B cell (primary cell): Measurements from ENCODE around the gene CYP17A1.

Experiments
- CTCF ChIP-seq: fragments of 200-600 bp; IDR thresholded peaks from one replicate; pipeline ENCODE4 v1.8.0; 2022; ENCODE audit warnings: antibody characterized with exemption, mild to moderate bottlenecking
- EZH2 ChIP-seq: IDR thresholded peaks from 2 replicates; pipeline ENCODE4 v1.6.1; 2012; ENCODE audit warnings: borderline replicate concordance, low read depth, mild to moderate bottlenecking, moderate library complexity, low read length; ENCODE audit not compliant: insufficient read depth, poor library complexity, severe bottlenecking

DNA sequence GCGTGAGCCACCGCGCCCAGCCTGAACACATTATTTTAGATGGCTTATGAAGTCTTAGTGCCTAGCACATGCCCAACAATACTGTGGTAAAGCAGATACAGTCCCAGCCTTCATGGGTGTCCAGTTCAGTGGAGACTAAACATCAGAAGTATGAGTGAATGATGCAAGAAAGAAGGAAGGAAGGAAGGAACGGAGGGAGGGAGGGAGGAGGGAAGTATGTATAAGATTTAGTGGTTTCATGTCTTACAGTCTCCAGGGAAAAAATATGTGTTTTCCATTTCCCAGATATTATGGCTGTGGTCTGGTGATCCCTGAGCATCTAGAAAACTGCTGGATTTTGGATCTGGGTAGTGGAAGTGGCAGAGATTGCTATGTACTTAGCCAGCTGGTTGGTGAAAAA lies 35.0 kb upstream of the CYP17A1 start:
- TF ChIP-seq CTCF (no peak), EZH2 (no peak)
